MCF 10A (cell line): ENCODE results near the gene CELA2B. TPM values are rescaled to one million over a fixed set of nuclear protein-coding genes. Genes with fewer than 3 reads are reported as not detected.

ENCODE experiments used
- BruUV-seq: library from RNA; stranded (reverse); fragments of 400-500 nt; replicated peaks from 2 replicates; lab custom pipeline; 2021; lab: Mats Ljungman, UMichigan
- CTCF ChIA-PET: fragments of 300-600 bp; sonication (Branson Sonifier 250); formaldehyde crosslinking; extraction: SDS; loops from one replicate; lab custom pipeline; 2021; ENCODE audit warnings: antibody characterized with exemption, inconsistent platforms; lab: Yijun Ruan, JAX
- POLR2A ChIA-PET: fragments of 300-600, 350-650 bp; sonication (Branson Sonifier 250); formaldehyde crosslinking; extraction: SDS; loops from one replicate; lab custom pipeline; 2020; ENCODE audit warnings: antibody characterized with exemption, inconsistent platforms; lab: Yijun Ruan, JAX
- DNase-seq: peaks from one replicate; pipeline ENCODE4 v3.0.0-alpha.2; 2018; ENCODE audit not compliant: unreplicated experiment
- H3K27ac Mint-ChIP-seq: one replicate; pipeline ENCODE4 v1.8.0; 2022; ENCODE audit warnings: mild to moderate bottlenecking, low read depth, mixed read lengths; ENCODE audit not compliant: unreplicated experiment
- H3K27me3 Mint-ChIP-seq: one replicate; pipeline ENCODE4 v1.8.0; 2022; ENCODE audit warnings: mixed read lengths; ENCODE audit not compliant: insufficient read depth, unreplicated experiment
- H3K36me3 Mint-ChIP-seq: one replicate; pipeline ENCODE4 v1.8.0; 2022; ENCODE audit warnings: mild to moderate bottlenecking, moderate library complexity, mixed read lengths; ENCODE audit not compliant: insufficient read depth, unreplicated experiment
- H3K4me1 Mint-ChIP-seq: one replicate; pipeline ENCODE4 v1.8.0; 2022; ENCODE audit warnings: mixed read lengths; ENCODE audit not compliant: insufficient read depth, unreplicated experiment
- H3K4me3 Mint-ChIP-seq: one replicate; pipeline ENCODE4 v1.8.0; 2022; ENCODE audit warnings: mild to moderate bottlenecking, moderate library complexity, mixed read lengths; ENCODE audit not compliant: unreplicated experiment
- H3K9me3 Mint-ChIP-seq: one replicate; pipeline ENCODE4 v1.8.0; 2022; ENCODE audit warnings: mixed read lengths; ENCODE audit not compliant: unreplicated experiment
- intact Hi-C: fragments of 100-400 bp; cut with micrococcal nuclease; formaldehyde crosslinking; loops from 2 replicates; pipeline ENCODE4 v1.14.1; 2022
- total RNA-seq: library from RNA; stranded (reverse); gene quantifications from 2 replicates; pipeline ENCODE4 v1.2.3, GENCODE V29; 2022
- TF ChIP-seq, protein P1 (sequence below): fragments of 200-600 bp; IDR thresholded peaks from one replicate; pipeline ENCODE4 v1.8.0; 2022; ENCODE audit warnings: antibody characterized with exemption, mild to moderate bottlenecking; ENCODE audit not compliant: unreplicated experiment

CELA2B gene
- total RNA-seq, 1 experiment from 2014 or later = not detected

GRCh38 chr1:15448877-15449462 is 26.9 kb upstream of the CELA2B start:
- intact Hi-C loops = no loop called here
- no peaks in the 10 kb centered on the region for H3K4me1 Mint-ChIP-seq
- TF ChIP-seq, protein P1, sequence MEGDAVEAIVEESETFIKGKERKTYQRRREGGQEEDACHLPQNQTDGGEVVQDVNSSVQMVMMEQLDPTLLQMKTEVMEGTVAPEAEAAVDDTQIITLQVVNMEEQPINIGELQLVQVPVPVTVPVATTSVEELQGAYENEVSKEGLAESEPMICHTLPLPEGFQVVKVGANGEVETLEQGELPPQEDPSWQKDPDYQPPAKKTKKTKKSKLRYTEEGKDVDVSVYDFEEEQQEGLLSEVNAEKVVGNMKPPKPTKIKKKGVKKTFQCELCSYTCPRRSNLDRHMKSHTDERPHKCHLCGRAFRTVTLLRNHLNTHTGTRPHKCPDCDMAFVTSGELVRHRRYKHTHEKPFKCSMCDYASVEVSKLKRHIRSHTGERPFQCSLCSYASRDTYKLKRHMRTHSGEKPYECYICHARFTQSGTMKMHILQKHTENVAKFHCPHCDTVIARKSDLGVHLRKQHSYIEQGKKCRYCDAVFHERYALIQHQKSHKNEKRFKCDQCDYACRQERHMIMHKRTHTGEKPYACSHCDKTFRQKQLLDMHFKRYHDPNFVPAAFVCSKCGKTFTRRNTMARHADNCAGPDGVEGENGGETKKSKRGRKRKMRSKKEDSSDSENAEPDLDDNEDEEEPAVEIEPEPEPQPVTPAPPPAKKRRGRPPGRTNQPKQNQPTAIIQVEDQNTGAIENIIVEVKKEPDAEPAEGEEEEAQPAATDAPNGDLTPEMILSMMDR = no peak
- ChIA-PET POLR2A (interaction anchor here (0.7 kb wide), 1 partner anchor 18 kb away, joined by 3 read pairs; no protein-coding TSS in a partner anchor), CTCF (interaction anchor here (1.2 kb wide), 1 partner anchor 126 kb away, joined by 3 read pairs; no protein-coding TSS in a partner anchor)
- no TSS peak for BruUV-seq
- H3K4me3 Mint-ChIP-seq = no peak overlapping the region
- no peaks in the 10 kb centered on the region for H3K9me3 Mint-ChIP-seq
- no peak for DNase-seq
- H3K27ac Mint-ChIP-seq = no peak overlapping the region
- H3K27me3 Mint-ChIP-seq = no peaks in the 10 kb centered on the region
- no peaks in the 10 kb centered on the region for H3K36me3 Mint-ChIP-seq

DNA sequence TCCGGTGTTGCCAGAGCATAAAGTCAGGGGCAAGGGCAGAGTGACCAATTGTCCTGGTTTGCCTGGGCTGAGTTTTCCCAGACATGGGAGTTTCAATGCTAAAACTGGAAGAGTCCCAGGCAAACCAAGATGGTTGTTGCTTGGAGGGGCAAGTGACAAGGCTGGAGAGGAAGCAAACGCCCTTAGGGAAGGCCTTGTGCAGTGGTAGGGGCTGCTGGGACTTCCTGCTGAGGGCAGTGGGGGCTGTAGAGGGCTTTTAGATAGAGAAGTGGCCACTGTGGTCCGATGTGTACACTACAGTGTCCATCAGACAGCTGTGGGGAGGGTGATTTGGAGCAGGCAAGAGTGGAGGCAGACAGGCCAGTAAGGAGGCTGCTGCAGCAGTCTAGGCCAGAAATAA is 26.3 kb upstream of the CELA2B start:
- no peak overlapping the region for H3K27ac Mint-ChIP-seq
- no TSS peak for BruUV-seq
- H3K4me1 Mint-ChIP-seq = no peaks in the 10 kb centered on the region
- DNase-seq = no peak
- no peak overlapping the region for H3K4me3 Mint-ChIP-seq
- H3K36me3 Mint-ChIP-seq = no peaks in the 10 kb centered on the region
- CTCF ChIA-PET = no interaction called here
- TF ChIP-seq, protein P1 = no peak
- POLR2A ChIA-PET = interaction anchor here (0.7 kb wide), 1 partner anchor 19 kb away, joined by 3 read pairs; no protein-coding TSS in a partner anchor
- intact Hi-C loops = no loop called here
- no peaks in the 10 kb centered on the region for H3K27me3 Mint-ChIP-seq
- no peaks in the 10 kb centered on the region for H3K9me3 Mint-ChIP-seq

DNA sequence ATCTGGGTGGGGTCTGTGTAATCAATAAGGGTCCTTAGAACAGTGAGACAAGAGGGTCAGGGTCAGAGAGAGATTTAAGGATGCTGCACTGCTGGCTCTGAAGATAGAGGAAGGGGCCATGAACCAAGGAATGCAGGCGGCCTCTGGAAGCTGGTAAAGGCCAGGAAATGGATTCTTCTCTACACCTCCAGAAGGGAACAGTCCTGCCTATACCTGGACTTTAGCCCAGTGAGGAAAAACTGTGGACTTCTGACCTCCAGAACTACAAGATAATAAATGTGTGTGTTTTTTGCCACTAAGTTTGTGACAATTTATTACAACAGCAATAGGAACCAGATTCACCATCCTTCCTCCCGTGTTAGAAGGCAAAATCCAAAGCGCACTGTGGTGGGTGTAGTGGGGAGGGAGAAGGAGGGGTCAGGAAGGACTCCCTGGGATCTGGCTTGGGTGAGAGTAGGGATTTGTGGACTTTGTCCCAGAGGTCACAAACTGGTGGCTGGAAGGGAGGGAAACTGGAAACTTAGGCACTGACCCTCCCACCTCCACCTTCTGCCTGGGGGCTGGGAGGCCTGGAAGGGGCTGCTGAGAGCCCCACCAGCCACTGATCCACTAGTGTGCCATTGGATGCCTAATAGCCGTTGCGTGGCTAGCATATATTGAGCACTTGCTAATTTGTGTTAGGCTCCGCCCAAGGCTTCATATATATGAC is 24.7 kb upstream of the CELA2B start:
- BruUV-seq = no TSS peak
- Mint-ChIP-seq H3K9me3 (no peaks in the 10 kb centered on the region), H3K36me3 (no peaks in the 10 kb centered on the region), H3K4me1 (peaks cover 5% of the 10 kb centered on the region), H3K27ac (no peak overlapping the region), H3K27me3 (no peaks in the 10 kb centered on the region), H3K4me3 (no peak overlapping the region)
- CTCF ChIA-PET = no interaction called here
- TF ChIP-seq, protein P1 = no peak
- intact Hi-C loops = no loop called here
- no peak for DNase-seq
- POLR2A ChIA-PET = interaction anchor here (0.8 kb wide), 1 partner anchor 101 kb away, joined by 4 read pairs; no protein-coding TSS in a partner anchor

GRCh38 chr1:15452216-15452615 is 23.7 kb upstream of the CELA2B start:
- no peaks in the 10 kb centered on the region for H3K27me3 Mint-ChIP-seq
- no peak overlapping the region for H3K27ac Mint-ChIP-seq
- intact Hi-C loops = no loop called here
- no peaks in the 10 kb centered on the region for H3K36me3 Mint-ChIP-seq
- TF ChIP-seq, protein P1 = no peak
- H3K4me3 Mint-ChIP-seq = no peak overlapping the region
- no peaks in the 10 kb centered on the region for H3K9me3 Mint-ChIP-seq
- no peak for DNase-seq
- ChIA-PET CTCF (interaction anchor here (0.6 to 0.7 kb wide), 3 partner anchors 21 to 1318 kb away, joined by 3 read pairs; no protein-coding TSS in a partner anchor), POLR2A (no interaction called here)
- H3K4me1 Mint-ChIP-seq = peaks cover 5% of the 10 kb centered on the region
- BruUV-seq = no TSS peak
